Urothelium cell line (cell line): ENCODE measurements around the gene PHAF1.
"Not testable (repeated sequence)": the region's sequence is repeated elsewhere in the genome, so short reads cannot be mapped to it uniquely, and the experiment has no call there.

Source experiments
- DNase-seq: peaks from one replicate; pipeline ENCODE4 v3.0.0; 2011; ENCODE audit warnings: low spot score, mixed read lengths
- FAIRE-seq: peaks from 2 replicates; lab custom pipeline; 2011; peaks lifted over from hg19 to GRCh38; lab: Jason Lieb, UNC

Gene PHAF1

DNA sequence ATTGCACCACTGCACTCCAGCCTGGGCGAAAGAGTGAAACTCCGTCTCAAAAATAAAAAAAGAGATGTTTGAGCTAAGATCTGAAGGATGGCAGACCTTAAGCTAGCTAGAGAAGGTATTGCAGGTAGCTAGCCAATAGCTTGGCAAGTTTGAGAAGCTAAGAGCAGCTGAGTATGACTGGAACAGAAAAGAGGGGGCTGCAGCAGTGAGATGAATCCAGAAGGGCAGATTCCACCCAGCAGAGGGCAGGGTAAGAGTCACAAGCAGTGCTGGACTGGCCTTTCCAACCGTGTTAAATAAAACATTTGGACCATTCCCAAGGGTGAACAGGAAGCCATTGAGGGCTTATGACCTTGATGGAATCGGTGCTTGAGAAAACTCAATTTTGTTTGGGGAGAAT lies 5.7 kb upstream of the PHAF1 start:
- DNase-seq, result peak; percentile 27
- FAIRE-seq, result no peak

DNA sequence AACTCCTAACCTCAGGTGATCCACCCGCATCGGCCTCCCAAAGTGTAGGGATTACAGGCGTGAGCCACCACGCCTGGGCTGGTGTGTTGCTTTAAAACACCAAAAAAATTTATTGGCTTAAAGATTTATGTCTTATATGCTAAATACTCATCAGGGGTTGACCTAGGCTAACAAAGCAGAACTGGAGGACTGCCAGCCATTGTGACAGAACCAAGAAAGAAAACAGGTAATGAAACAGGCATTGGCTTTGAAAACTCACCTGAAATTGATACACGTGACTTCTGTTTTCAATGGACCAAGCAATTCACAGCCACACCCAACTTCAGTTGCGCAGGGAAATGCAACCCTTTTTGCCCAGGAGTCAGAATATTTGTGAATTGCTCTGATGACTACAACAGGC lies 4.9 kb upstream of the PHAF1 start:
- DNase-seq, result no peak
- FAIRE-seq, result no peak

DNA sequence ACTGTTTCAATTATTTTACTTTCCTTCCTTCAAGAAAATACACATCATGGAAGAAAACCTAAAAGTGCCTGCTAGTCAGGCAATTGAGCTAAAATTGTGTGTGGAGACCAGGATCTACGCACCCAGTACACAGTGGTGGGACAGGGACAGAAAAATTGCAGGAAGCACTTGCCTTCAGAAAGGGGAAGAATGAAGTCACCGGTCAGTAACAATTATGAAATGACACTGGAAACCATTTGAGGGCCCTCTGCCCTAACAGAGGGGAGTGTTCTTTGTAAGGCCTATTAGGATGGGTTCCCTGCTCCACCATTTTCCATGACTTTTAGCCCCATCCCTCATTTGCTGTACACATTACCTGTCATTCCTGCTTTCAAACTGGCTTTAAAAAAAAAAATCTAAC lies 4.5 kb upstream of the PHAF1 start:
- DNase-seq, result no peak
- FAIRE-seq, result no peak

DNA sequence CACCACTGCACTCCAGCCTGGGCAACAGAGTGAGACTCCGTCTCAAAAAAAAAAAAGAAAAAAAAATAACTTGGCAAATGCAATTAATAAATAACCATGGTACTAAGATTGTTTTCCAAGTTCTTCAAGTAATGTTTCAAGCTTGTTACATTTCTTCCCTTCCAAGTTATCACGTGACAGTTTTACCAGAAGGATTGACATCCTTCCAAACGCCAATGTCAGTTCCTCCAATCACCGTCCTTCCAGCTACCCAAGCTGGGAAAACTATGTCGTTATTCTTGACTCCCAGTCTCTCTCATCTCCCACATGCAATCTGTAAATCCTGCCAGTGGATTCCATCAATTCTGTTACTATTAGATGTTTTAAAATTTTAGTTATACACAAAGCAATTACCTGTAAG lies 3.9 kb upstream of the PHAF1 start:
- FAIRE-seq (no peak), DNase-seq (no peak)

DNA sequence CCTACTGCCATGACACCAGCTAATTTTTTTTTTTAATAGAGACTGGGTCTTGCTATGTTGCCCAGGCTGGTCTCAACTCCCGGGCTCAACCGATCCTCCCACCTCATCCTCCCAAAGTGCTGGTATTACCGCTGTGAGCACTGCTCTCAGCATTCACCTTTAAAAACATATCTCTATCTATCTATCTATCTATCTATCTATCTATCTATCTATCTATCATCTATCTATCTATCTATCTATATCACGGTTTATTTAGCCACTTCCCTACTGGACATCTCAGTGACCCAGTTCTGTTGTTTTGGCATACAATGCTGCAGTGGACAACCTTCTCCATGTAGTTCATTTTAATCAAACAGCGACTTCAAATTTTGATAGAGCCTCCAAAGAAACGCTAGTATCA lies 1.3 kb upstream of the PHAF1 start:
- no peak for FAIRE-seq
- DNase-seq, result no peak

DNA sequence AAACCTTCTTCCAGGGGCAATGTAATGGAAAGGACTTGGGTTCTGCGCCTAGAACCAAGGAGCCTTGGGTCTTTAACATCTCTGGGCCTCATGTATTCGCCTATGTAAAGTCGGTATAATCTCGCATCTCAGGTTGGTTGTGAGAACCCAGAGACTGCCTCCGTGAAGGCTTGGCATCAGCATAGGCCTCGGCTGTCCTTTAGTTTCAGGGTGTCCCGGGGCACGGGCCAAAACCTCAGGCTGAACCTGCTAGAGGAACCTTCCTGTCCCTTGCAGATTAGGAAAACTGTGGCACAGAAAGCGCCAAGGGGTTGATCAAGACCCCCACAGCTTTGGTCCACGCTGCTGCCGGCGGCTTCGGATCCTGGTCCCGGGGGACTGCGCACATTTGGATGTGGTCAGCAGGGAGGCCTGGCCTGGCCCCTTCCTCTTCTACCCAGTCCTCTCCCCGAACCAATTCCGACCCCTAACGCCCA lies 772 bp upstream of the PHAF1 start:
- DNase-seq (no peak), FAIRE-seq (no peak)

DNA sequence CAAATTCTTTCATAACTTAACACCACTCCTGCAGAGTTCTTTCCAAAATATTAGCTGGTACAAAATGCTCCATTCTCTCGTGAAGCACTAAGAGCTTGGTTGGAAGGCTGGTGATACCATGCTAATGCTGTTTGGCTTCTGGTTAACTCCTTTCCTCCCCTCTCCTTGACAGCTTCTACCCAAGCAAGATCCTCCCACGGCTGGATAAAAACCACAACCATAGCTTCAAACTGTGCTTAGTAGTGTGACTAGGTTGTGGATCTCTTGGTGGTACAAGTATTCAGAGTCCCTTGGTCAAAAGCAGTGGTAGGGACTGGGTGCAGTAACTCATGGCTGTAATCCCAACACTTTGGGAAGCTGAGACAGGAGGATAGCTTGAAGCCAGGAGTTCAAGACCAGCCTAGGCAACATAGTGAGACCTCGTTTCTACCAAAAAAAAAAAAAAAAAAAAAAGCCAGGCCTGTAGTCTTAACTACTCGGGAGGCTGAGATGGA lies 2.3 kb downstream of the PHAF1 start:
- FAIRE-seq, result no peak
- DNase-seq, result no peak

DNA sequence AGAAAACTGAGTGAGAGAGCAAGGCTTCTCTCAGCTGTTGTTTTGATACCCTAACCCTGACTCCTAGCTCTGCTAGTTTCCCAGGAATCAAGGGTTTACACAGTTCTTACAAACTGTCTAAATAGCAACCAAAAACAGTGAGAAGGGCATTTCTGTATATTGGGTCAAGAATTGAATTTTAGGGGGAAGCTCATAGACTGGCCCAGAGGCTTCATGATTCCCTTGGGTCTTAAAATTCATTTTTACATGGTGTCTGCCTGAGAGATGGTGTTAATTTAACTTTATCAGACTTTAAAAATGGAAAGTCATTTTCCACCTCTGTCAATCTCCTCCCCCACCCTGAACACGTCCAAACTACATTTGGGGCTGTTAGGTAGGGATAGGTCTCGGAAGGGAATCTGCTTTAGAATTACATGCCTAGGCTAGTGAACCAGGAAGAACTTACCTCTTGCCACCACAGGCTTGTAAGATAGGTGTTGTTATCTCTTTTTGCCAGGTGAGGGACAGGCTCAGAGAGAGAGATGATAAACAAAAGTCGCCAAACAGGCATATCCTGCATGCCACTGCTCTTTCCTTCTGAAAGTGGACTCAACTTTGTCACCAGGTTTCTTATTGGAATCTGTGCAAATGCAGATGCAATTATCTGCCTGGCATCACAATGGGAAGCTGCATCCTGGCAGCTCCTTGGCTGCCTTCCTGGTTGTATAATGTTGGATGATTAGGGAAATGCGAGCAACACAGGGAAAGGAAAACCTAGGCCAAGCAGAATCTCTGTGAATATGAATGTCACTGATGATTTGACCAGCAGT lies 3.1 kb downstream of the PHAF1 start:
- no peak for DNase-seq
- FAIRE-seq, result no peak

DNA sequence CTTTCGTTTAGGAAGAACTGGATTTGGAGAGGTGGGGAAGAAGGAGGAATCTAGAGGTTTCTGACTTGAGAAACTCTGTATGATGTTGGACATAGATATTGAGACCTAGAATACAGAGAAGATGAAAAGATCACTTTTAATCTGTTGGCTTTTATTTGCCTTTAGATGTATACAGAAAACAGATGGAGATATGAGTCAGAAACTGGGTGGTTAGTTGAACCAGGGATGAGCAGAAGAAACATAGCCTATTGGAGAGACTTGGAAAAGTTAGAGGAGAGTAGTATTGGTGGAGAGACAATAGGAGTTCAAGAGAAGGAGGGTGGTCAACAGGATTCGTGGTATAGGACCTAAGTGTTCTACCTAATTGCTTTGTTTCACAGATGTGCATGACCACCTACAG lies 5.1 kb downstream of the PHAF1 start:
- FAIRE-seq (no peak), DNase-seq (no peak)

DNA sequence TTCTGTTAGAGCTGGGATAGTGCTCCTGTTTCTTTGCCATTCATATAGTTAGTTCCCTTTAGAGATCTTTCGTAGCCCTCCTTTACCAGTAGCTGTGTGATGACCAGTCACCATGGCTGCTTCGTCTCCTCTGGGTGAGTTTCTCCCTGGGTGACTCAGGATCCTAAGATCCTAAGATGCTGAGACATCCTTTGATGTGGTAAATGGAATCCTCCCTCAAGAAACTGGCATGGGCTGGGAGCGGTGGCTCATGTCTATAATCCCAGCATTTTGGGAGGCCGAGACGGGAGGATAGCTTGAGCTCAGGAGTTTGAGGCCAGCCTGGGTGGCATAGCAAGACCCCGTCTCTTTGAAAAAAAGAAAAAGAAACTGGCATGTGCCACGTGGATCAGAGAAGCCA lies 5.9 kb downstream of the PHAF1 start:
- peak; percentile 82 for DNase-seq
- FAIRE-seq, result no peak

DNA sequence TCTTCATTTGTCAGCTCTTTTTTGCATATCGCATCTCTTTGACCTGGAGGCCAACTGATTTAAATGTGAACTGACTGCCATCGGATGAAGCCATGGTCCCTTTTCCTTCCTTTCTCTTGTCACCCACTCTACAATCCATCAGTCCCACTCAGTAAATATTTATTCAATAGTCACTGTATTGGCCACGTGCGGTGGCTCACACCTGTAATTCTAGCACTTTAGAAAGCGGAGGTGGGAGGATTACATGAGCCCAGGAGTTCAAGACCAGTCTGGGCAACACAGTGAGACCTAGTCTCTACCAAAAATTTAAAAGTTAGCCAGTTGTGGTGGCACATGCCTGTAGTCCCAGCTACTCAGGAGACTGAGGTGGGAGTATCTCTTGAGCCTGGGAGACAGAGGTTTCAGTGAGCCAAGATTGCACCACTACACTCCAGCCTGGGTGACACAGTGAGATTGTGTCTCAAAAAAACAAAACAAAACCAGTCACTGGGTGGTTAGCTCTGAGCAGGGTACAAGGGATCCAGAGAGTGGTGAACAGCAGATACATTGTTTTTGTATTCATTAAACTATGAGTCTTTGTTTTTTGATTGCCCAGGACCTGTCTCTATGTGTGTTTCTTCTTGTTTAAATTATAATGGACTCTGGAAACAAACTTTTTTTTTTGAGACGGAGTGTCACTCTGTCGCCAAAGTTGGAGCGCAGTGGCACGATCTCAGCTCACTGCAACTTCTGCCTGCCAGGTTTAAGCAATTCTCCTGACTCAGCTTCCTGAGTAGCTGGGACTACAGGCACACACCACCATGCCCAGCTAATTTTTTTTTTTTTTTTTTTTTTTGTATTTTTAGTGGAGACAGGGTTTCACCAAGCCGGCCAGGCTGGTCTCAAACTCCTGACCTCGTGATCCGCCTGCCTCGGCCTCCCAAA lies 6.9 kb downstream of the PHAF1 start:
- DNase-seq (no peak), FAIRE-seq (no peak)

DNA sequence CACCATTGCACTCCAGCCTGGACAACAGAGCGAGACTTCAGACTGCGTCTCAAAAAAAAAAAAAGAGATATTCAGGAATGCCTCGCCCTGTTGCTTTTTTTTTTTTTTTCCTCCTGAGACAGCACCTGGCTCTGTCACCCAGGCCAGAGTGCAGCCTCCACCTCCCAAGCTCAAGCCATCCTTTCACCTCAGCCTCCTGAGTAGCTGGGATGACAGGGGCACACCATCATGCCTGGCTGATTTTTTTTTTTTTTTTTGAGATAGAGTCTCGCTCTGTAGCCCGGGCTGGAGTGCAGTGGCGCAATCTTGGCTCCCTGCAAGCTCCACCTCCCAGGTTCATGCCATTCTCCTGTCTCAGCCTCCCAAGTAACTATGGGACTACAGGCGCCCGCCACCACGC lies 8.0 kb downstream of the PHAF1 start:
- FAIRE-seq (no peak), DNase-seq (no peak)

DNA sequence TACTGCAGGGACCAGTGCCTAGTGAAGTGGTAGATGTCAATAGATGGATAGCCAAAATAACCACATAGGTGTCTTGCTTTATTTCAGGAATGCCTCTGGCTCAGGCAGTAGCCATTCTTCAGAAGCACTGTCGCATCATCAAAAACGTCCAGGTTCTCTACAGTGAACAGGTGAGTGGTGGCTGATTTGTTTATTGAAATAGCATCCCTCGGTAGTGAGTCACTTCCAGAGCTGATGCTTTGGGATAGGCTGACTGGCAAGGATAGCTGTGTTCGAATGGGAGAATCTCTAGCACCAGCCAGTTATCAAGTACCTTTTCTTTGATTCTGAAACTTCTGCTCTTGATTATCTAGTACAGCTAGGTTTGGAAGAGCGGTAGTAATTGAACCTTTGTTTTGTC lies 10.3 kb downstream of the PHAF1 start:
- FAIRE-seq (no peak), DNase-seq (no peak)

DNA sequence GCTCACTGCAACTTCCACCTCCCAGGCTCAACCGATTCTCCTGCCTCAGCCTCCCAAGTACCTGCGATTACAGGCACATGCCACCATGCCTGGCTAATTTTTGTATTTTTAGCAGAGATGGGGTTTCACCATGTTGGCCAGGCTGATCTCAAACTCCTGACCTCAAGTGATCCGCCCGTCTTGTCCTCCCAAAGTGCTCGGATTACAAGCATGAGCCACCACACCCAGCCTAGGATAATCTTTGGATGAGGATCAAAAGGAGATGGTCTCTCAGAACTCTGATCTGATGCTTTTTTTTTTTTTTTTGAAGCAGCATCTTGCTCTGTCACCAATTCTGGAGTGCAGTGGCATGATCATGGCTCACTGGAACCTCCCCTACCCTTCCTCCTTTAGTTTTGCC lies 13.1 kb downstream of the PHAF1 start:
- DNase-seq, FAIRE-seq: not testable (repeated sequence)

DNA sequence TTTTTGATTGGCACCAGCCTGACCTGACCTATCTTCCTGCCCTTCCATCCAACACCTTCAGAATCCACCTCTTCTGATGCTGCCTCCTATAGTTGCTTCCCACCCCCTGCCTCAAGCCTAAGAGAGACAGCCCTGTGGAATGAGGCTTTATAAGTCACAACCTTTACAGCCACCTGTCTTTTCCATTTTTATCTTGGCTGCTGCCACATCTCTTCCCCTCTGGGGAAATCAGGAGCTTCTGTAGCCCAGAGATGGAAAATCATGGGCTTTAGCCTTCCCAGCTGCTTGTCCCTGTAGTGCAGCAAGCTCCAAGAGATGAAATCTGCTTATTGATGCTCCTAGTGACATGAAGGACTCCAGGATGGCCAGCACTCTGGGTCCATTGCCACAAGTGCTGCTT lies 18.7 kb downstream of the PHAF1 start:
- no peak for FAIRE-seq
- no peak for DNase-seq

DNA sequence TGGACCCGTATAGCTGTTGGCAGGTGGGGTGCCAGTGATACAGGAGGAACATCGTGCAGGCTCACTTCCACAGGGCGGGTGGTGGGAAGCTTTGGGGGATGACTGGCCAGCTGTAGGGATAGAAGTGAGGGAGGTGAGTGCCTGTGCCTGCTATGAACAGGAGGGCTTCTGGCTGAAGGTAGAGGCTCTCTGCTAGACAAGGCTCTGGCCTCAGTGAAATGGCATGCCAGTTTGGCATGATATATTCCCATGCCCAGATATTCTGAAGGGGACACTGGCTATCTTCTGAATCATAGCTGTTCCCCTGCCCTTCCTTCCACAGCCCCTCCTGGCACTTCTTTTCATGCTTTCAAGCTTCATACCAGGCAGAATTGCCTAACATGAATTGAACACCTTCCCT lies 19.1 kb downstream of the PHAF1 start:
- FAIRE-seq (no peak), DNase-seq (no peak)

DNA sequence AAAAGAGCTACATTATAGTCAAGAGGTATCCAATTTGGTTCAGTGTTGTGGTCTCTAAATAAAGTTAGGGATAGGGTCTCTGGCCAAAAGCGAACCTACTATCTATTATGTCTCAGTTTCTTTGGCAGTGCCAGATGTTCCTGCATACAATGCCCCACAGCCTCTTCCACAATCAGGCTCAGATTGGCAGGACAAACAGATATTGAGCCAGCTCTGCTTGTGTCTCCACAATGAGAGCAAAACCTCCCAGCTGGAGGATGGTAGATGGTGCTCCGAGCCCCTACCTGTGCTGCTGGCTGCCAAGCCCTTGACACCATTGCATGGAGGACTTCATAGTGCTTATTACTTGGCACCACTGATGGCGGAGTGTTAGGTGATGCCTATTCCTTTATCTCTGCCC lies 19.7 kb downstream of the PHAF1 start:
- FAIRE-seq, result no peak
- DNase-seq, result no peak

DNA sequence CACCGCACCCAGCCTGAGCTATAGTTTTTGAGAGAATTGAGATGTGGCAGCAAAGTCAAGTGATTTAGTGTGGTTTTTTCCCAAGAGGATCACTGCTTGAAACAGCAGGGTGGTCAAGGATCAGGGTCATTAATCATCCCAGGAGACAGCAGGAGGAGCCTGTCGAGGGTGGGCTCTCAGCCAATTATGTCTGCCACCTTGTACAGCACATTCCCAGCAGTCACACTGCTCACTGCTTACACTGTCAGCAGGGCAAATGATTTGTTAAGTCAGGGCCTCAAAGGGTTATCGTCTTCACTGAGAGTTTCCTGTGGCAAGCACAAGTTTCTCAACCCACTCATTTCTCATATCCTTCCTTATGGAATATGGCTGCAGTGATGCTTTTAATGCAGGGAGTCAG lies 27.9 kb downstream of the PHAF1 start:
- no peak for FAIRE-seq
- DNase-seq, result no peak

DNA sequence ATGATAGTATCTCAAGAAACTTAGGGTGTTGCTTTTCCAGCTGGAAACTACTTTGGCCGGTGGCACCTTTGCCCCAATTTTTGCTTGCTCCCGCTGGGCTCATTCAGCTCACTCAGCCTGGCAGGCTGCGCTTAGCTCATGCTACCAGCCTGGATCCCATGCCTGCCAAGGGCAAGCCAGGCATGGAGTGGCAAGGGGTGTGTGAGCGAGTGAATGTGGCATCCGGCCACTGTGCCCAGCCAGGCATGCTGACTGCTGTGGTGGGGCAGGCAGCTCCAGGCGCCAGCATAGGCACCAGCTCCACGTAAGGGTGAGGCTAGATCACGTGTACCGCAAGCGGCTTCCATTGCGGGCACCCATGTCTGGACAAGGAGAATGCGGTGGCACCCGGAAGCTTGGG lies 31.6 kb downstream of the PHAF1 start:
- FAIRE-seq (no peak), DNase-seq (no peak)

DNA sequence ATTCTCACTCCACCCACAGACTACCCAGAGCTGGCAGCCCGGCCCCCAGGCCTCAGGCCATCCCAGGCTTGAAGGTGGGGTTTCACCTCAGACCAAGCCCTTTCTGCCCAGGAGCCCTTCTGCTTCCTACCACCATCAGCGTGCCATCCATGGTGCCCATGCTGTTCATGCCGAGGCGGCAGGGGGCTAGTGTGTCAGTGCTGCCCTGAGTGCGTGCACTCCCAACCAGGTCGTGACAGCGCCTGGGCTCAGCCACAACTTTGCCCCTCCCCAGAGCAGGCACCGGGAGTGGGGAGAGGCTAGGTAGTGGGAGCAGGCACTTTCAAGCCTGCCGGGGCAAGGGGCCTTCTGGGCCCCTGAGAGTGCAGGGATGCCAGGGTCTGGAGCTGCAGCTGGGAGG lies 32.6 kb downstream of the PHAF1 start:
- DNase-seq (no peak), FAIRE-seq (no peak)

DNA sequence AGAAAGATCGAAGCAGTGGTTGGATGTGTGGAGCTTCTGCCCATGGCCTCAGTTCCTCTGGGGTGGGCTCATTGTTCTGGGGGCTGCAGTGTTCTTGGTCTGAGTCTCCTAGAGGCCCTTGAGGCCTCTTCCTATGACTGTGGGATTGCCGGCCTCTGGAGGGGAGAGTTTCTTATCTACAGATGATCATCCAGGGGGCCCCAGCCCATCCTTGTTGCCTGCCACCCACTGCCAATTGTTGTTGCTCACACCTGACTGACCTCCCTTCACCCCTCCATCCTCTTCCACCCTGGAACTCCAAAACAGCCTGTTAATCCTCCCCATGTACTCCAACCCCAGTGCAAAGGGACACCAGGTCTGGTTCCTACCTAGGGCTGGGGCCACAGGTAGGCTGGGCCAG lies 35.2 kb downstream of the PHAF1 start:
- FAIRE-seq (no peak), DNase-seq (no peak)

DNA sequence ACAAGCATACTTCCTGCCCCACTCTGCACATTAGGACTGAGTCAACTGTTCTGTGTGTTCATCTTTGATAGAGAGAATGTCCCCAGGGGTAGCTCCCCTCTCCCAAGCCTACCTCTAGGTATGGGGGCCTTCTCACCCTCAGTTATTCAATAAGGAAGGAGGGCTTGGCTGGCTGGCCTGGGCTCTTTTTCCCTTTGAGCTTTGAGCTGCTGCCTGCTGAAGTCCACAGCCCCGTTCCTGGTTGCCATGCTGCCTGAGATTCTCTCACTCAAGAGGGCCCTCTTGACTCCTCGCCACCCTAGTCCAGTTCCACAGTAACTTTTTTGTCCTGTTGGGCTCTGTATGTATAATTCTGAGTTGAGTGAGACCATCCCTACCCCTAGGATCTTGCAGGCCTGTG lies 36.0 kb downstream of the PHAF1 start:
- no peak for DNase-seq
- no peak for FAIRE-seq
